PFSK-1 (cell line): ENCODE measurements around the gene CLEC16A.

Experiments used
- FOXP2 ChIP-seq: optimal IDR thresholded peaks from 2 replicates; pipeline ENCODE3; 2011; ENCODE audit warnings: borderline replicate concordance, control low read depth, inconsistent platforms; ENCODE audit not compliant: insufficient read depth; ENCODE audit errors: extremely low read length, extremely low read depth
- POLR2AphosphoS5 ChIP-seq: IDR thresholded peaks from 2 replicates; pipeline ENCODE4 v1.6.1; 2012; ENCODE audit warnings: low read depth, mild to moderate bottlenecking, control low read depth, low read length, moderate library complexity
- SIN3A ChIP-seq: IDR thresholded peaks from 2 replicates; pipeline ENCODE4 v1.6.1; 2012; ENCODE audit warnings: mild to moderate bottlenecking, low read length, moderate library complexity, borderline replicate concordance; ENCODE audit not compliant: insufficient read depth
- TAF1 ChIP-seq: IDR thresholded peaks from 2 replicates; pipeline ENCODE4 v1.6.1; 2012; ENCODE audit warnings: low read length, control low read depth, borderline replicate concordance; ENCODE audit not compliant: insufficient read depth
- TF ChIP-seq, protein P1 (sequence below), 2 experiments: IDR thresholded peaks; 2 replicates each; pipeline versions ENCODE4 v1.6.1 to v1.8.0; 2011 to 2012; ENCODE audit warnings: low read depth in 2 of 2, low read length in 2 of 2, control low read depth in 1 of 2, inconsistent platforms in 1 of 2, mild to moderate bottlenecking in 1 of 2, moderate library complexity in 1 of 2; ENCODE audit not compliant: insufficient read depth in 1 of 2

The CLEC16A gene

DNA sequence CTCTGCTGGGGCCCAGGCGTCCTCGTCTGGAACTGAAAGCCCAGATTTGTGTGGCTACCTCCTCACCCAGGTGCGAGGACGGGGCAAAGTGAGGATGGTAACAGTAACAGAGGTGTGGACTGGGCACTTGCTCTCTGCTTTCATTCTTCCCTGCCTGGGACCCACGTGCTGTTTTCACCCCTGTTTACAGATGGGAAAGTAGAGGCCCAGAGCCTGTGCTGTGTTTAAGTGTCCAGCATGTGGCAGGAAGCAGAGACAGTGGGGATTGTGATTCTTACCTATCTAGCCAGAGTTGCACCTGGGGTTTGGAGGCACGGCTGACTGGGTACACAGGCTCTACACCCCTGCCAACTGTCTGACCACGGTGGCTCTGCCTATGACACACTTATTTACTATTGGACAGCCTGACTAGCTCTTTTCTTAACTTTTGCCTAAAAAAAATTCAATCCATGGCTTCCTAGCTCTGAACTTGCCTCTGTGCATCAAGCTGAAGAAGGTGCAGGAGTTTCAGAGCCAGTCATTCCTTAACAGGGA is 155.4 kb downstream of the CLEC16A start:
- TF ChIP-seq FOXP2, result no peak
- TF ChIP-seq TAF1, result no peak
- TF ChIP-seq POLR2AphosphoS5, result no peak
- TF ChIP-seq SIN3A, result no peak
- TF ChIP-seq, protein P1, sequence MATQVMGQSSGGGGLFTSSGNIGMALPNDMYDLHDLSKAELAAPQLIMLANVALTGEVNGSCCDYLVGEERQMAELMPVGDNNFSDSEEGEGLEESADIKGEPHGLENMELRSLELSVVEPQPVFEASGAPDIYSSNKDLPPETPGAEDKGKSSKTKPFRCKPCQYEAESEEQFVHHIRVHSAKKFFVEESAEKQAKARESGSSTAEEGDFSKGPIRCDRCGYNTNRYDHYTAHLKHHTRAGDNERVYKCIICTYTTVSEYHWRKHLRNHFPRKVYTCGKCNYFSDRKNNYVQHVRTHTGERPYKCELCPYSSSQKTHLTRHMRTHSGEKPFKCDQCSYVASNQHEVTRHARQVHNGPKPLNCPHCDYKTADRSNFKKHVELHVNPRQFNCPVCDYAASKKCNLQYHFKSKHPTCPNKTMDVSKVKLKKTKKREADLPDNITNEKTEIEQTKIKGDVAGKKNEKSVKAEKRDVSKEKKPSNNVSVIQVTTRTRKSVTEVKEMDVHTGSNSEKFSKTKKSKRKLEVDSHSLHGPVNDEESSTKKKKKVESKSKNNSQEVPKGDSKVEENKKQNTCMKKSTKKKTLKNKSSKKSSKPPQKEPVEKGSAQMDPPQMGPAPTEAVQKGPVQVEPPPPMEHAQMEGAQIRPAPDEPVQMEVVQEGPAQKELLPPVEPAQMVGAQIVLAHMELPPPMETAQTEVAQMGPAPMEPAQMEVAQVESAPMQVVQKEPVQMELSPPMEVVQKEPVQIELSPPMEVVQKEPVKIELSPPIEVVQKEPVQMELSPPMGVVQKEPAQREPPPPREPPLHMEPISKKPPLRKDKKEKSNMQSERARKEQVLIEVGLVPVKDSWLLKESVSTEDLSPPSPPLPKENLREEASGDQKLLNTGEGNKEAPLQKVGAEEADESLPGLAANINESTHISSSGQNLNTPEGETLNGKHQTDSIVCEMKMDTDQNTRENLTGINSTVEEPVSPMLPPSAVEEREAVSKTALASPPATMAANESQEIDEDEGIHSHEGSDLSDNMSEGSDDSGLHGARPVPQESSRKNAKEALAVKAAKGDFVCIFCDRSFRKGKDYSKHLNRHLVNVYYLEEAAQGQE (IDR thresholded peaks at IDR 0.05; ENCODE audit: insufficient read depth in 1 of 2, low read depth in 2 of 2, low read length in 2 of 2), result no peak

DNA sequence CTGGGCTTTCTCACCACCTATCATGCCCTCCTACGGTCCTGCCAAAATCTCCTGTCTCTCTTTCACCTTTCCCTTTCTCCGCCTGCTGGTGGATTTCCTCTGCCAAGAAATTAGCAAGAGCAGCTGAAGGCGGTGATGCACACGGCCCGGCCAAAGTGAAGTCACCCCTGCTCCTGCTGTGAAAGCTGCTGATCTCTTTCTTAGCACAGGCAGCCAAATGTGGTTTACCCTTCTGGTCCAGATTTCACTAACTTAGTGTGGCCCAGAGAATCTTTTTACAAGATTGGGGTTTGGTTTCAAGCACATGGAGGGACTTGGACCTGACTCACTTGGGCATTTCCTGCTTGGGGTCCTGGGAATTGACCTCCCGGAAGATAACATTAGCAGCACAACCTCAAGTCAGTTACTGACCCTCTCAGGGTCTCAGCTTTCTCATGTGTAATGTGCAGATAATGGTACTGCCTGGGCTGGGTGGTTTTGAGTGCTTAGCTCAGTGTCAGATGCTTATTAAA is 155.9 kb downstream of the CLEC16A start:
- TF ChIP-seq FOXP2 (no peak), TAF1 (no peak), POLR2AphosphoS5 (no peak), SIN3A (no peak)
- TF ChIP-seq, protein P1 (IDR thresholded peaks at IDR 0.05; ENCODE audit: insufficient read depth in 1 of 2, low read depth in 2 of 2, low read length in 2 of 2), result no peak

GRCh38 chr16:11101283-11101682 is 156.9 kb downstream of the CLEC16A start:
- TF ChIP-seq POLR2AphosphoS5, result no peak
- TF ChIP-seq FOXP2, result no peak
- TF ChIP-seq SIN3A, result no peak
- no peak for TF ChIP-seq TAF1
- TF ChIP-seq, protein P1 (IDR thresholded peaks at IDR 0.05; ENCODE audit: insufficient read depth in 1 of 2, low read depth in 2 of 2, low read length in 2 of 2), result no peak

- no peak for TF ChIP-seq TAF1
- TF ChIP-seq, protein P1 (IDR thresholded peaks at IDR 0.05; ENCODE audit: insufficient read depth in 1 of 2, low read depth in 2 of 2, low read length in 2 of 2), result no peak
- TF ChIP-seq SIN3A, result no peak
- no peak for TF ChIP-seq FOXP2
- TF ChIP-seq POLR2AphosphoS5, result no peak
These were observed 157.5 kb downstream of the CLEC16A start for GRCh38 chr16:11101695-11102522.
